GM19238 (cell line): Measurements from ENCODE around the gene RPS25.
"Not testable (repeated sequence)": the region's sequence is repeated elsewhere in the genome, so short reads cannot be mapped to it uniquely, and the experiment has no call there.

ENCODE experiments used
- DNase-seq: peaks from one replicate; pipeline ENCODE4 v3.0.0; 2011; ENCODE audit warnings: low spot score; ENCODE audit not compliant: insufficient read length

Gene RPS25

GRCh38 chr11:119018074-119018938 is at the start of gene RPS25, which contains the start of gene TRAPPC4:
RPS25 (minus strand) TSS chr11:119018343; CDS start chr11:119018284, 59 bp downstream.
TRAPPC4 (plus strand) TSS chr11:119018766; CDS start chr11:119018796, 30 bp downstream.
- DNase-seq: peak; percentile 92

DNA sequence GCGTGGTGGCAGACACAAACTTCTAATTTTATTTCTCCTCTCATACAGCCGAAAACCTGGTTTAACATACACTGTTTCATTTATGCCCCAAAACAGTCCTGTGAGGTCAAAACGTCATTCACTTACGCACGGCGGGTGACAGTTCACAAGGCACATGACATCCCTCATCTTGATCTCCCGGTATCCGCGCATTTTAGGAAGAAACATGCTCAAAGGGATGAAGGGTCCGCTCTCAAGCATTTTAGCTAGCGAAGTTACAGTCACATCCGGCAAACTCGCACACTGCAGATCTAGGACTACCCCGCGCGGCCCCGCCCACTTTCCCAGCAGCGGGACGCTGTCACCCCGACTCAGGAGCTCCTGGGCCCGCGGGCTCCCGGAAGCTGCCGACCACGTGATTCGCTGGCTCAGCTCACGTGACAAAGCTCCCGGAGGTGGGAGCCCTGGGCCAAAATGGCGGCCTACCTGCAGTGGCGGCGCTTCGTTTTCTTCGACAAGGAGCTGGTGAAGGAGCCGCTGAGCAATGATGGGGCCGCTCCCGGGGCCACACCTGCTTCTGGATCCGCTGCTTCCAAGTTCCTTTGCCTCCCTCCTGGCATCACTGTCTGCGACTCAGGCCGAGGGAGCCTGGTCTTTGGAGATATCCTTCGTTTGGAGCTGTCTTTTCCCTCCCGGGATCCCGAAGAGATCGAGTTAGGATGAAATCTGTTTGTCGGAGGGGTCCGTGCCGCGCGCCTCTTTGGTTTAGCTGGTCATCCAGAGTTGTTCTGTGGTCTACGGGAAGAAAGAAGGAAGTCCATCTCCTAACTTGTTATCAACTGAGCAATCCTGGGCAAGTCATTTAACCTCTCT is 49.5 kb upstream of the RPS25 start, which contains the start of gene VPS11:
Gene VPS11 (plus strand): TSS at position 448 of the 852 bp plus-strand sequence. CDS start 6 bp downstream, at position 454.
- peak; percentile 100 for DNase-seq

- DNase-seq: no peak
Observed at GRCh38 chr11:119065369-119065768, 47.2 kb upstream of the RPS25 start.

DNA sequence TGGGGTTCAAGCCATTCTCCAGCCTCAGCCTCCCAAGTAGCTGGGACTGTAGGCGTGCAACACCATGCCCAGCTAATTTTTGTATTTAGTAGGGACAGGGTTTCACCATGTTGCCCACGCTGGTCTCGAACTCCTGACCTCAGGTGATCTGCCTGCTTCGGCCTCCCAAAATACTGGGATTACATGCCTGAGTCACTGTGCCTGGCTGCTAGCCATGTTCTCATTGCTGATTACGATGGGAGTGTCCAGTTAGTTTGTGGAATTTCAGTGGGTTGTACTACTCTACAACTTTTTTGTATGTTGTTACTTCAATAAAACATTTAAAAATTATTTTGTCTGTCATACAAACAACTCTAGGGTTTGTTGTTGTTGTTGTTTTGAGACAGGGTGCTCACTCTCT is 44.6 kb upstream of the RPS25 start:
- DNase-seq: no peak

DNA sequence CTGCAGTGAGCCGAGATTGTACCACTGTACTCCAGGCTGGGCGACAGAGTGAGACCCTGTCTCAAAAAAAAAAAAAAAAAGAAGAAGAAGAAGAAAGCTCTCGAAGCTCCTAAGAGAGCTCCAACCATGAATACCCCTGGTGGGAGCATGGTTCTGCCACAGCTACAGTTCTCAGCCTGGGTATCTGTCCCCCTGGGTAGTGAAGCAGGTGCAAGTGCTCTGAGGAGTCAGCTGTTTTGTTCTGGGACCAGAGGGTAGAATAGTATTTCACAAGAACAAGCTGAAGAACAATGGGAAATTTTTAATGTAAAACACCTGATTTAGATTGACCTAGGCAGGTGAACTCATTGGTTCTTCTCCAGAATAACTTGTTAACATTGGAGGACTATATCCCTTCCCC is 43.1 kb upstream of the RPS25 start:
- no peak for DNase-seq

GRCh38 chr11:119059128-119059527 is 41.0 kb upstream of the RPS25 start:
- DNase-seq: not testable (repeated sequence)

- peak; percentile 99 for DNase-seq
Observed at GRCh38 chr11:119057000-119057769, 39.0 kb upstream of the RPS25 start, which contains the start of gene HYOU1. HYOU1 (minus strand) TSS chr11:119057205; CDS start chr11:119056160, 1,045 bp downstream.

DNA sequence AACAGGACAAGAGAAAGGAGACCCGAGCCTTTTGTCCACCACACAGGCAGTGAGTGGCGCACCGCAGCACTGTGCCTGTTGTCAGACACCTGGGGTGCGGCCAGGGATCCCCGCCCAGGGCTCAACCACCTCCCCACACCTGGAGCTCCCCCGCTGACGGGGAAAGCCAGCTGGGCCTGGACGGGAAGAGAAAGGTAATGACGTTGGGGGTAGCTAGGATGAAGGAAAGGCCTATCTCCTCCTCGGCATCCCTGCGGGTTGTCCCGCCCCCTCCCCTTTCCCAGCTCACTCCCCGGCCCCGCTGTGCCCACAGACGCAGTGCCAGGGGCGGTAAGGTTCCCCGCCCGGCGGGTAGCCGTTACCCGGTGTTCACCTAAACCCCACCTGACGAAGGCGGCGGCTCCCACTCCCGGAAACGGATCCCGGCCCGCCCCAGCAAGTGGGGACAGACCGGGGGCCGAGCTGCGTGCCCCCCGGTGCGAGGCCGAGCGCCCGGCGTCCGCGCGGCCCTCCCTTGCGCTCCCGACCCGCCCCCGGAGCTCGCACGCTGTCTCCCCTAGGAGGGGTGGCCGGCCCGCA is 38.4 kb upstream of the RPS25 start:
- peak; percentile 46 for DNase-seq

GRCh38 chr11:119055901-119056300 is 37.8 kb upstream of the RPS25 start:
- no peak for DNase-seq

- no peak for DNase-seq
Observed at GRCh38 chr11:119054418-119054817, 36.3 kb upstream of the RPS25 start.

DNA sequence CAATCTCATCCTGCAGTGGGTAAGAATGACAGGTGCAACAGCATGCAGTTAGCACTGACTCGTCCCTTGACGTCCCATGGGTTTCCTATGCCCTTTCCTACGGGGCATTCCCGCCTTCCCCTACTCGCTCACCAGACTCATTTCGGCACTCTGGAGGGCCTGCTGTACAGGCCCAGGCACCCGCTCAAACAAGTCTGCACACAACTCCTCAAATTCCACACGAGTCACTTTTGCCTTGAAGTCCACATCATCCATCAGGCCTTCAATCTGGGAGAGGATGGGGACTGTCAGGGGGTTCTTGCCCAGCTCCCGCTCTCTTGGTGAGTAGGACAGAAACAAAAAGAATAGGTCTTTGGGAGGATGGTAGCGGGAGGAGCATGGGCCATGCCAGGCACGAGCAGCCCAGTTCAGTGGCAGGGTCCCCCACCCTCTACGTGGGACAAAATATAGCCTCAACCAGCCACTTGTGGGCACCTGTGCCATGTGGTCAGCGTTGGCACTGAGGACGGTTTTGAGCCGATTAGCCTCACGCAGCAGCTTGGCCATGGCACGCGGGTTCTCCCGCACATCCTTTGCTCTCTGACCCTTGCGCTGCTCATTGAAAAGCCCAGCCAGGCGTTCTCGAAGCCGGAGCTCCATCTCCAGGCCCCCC is 34.1 kb upstream of the RPS25 start:
- no peak for DNase-seq

GRCh38 chr11:119051440-119052162 is 33.5 kb upstream of the RPS25 start:
- DNase-seq: no peak

- no peak for DNase-seq
Observed at GRCh38 chr11:119049081-119049480, 30.9 kb upstream of the RPS25 start.

DNA sequence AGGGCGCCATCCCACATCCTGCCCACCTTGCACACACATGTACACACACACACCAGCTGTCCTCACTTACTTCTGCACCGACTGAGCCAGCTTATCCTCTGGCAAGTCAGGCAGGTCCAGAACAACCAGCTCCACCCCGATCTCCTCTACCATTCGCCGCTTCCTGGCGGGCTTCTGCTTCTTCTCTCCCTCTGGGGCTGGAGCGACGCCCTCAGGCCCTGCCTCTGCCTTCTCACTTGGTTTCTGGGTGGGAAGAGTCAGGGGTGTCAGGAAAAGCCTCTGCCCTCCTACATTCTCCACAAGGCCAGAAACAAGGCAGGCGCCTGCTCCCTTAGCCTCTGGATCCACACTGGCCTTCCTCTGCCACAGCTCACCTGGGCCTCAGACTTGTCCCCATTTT is 30.5 kb upstream of the RPS25 start:
- no peak for DNase-seq

GRCh38 chr11:119047205-119047604 is 29.1 kb upstream of the RPS25 start:
- no peak for DNase-seq

- DNase-seq: no peak
Observed at GRCh38 chr11:119046489-119046888, 28.3 kb upstream of the RPS25 start.

DNA sequence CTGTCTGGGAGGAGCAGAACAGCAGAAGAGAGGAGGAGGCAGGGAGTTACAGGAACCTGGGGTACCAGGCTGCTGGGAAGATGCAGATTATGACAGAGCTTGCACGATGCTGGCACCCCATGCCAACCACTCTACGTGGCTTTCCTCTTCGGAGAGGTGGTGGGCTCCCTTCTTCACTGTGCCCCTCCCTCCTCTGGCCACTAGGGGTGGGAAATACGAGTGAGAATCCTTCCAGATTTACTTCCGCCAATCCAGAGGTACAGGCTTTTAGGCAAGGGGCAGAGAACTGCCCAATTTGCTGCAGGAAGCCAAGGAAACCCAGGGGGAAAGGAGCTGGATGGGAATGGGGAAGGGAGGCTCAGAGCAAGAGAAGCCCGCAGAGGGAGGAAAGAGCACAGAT is 26.6 kb upstream of the RPS25 start:
- DNase-seq: no peak

DNA sequence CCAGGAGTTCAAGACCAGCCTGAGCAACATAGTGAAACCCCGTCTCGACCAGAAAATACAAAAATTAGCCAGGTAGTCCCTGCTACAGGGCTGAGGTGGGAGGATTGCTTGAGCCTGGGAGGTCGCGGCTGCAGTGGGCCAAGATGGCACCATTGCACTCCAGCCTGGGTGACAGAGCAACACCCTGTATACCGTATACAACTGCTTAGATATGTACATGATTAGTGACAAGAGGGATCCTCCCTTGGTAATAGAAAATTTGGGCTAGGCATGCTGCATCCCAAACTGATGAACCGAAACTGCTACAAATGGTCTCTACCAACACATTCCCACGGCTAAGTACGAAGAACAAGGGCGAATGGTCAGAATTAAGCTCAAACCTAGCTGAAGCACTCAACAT is 24.8 kb upstream of the RPS25 start:
- DNase-seq: no peak

DNA sequence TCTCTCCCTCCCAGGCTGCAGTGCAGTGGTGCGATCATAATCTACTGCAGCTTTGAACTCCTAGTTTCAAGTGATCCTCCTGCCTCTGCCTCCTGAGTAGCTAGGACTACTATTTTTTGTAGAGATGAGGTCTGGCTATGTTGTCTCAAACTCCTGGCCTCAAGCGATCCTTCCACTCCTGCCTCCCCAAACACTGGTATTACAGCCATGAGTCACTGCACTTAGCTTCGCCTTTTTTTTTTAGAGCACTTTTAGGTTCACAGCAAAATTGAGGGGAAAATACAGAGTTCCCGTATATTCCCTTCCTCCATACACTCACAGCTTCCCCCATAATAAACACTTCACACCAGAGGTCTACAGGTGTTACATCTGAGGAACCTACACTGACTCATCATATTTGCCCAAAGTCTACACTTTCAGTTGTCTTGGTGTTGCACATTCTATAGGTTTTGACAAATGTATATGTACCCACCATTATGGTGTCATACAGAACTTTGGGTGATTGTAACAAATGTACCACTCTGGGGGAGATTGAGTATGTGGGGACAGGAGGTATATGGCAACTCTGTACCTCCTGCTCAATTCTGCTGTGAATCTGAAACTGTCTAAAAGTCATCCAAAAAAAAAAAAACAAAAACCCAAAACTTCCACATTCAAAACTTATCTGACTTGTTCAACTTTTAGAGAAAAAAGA is 23.8 kb upstream of the RPS25 start:
- DNase-seq: no peak
